ENCODE data around the gene TMTC2. TPM values are rescaled to one million over a fixed set of nuclear protein-coding genes. Genes with fewer than 3 reads are reported as not detected.

TMTC2 gene
- total and polyA plus RNA-seq, 2 experiments from 2014 or later = 0.36 to 5.6 TPM

GRCh38 chr12:82745063-82745674, 58.5 kb downstream of the TMTC2 start:
- H3K4me1 ChIP-seq (ENCODE audit: insufficient read depth) = peaks cover 10% of the 10 kb centered on the region
- H3K9ac ChIP-seq = no peak overlapping the region
- no peak overlapping the region for H3K27ac ChIP-seq
- no peaks in the 10 kb centered on the region for H3K27me3 ChIP-seq (replicated peaks; ENCODE audit: insufficient read depth)
- no peaks in the 10 kb centered on the region for H3K9me3 ChIP-seq (ENCODE audit: low read depth)
- H4K20me1 ChIP-seq (ENCODE audit: insufficient read depth) = no peaks in the 10 kb centered on the region
- DNase-seq = no peak
- in situ Hi-C loops (cut with MboI) = no loop called here
- H3K9me2 ChIP-seq (ENCODE audit: insufficient read depth) = no peaks in the 10 kb centered on the region
- H3K4me3 ChIP-seq = no peak overlapping the region
- peaks cover 7% of the 10 kb centered on the region for H3F3A ChIP-seq (ENCODE audit: insufficient read depth)
- no peak overlapping the region for H3K4me2 ChIP-seq (ENCODE audit: unreplicated experiment)
- peak overlapping the region; percentile 20; the same call in 1 of the 2 replicates for H2AFZ ChIP-seq
- no peaks in the 10 kb centered on the region for H3K79me2 ChIP-seq (ENCODE audit: insufficient read depth)
- H3K36me3 ChIP-seq (ENCODE audit: low read depth) = no peaks in the 10 kb centered on the region
- TF ChIP-seq EZH2 (IDR thresholded peaks at IDR 0.05; ENCODE audit: insufficient read depth, poor library complexity, severe bottlenecking) (no peak), EZH2phosphoT487 (IDR thresholded peaks at IDR 0.05; ENCODE audit: insufficient read depth, low read depth) (no peak)
- WGBS, 2 experiments (ENCODE audit: low coverage in 1 of 2, low lambda C conversion rate in 2 of 2, missing lambda C conversion rate in 2 of 2) = 56 to 59% methylated on average over 4 of the region's 4 CpGs

DNA sequence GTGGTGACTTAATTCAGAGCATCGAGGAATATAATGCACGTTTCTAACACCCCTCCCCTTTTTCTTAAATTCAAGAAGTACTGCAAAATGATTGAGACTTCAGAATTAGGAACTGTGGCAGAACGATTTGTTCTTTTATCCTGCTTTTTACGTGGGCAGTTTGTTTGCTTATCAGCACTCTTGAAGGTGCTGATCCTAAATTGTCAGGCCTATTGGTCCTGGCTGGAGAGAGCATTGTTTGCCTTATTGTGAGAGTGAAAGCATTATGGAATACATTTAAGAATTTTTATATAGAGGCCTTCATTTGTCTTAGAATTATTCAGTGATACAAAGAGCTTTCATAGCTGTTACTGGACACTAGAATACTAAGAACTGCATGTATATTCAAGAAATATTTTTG, 59.1 kb downstream of the TMTC2 start:
- no peak for DNase-seq
- WGBS, 2 experiments (ENCODE audit: low coverage in 1 of 2, low lambda C conversion rate in 2 of 2, missing lambda C conversion rate in 2 of 2) = 50 to 52% methylated on average over 4 of the region's 4 CpGs
- in situ Hi-C loops (cut with MboI) = no loop called here
- Histone ChIP-seq H3K4me2 (ENCODE audit: unreplicated experiment) (no peak overlapping the region), H3K9ac (no peak overlapping the region), H3K9me2 (ENCODE audit: insufficient read depth) (no peaks in the 10 kb centered on the region), H3K4me3 (no peak overlapping the region), H2AFZ (no peak overlapping the region), H3K27ac (no peak overlapping the region), H4K20me1 (ENCODE audit: insufficient read depth) (no peaks in the 10 kb centered on the region), H3K4me1 (ENCODE audit: insufficient read depth) (peaks cover 3% of the 10 kb centered on the region), H3K9me3 (ENCODE audit: low read depth) (no peaks in the 10 kb centered on the region), H3F3A (ENCODE audit: insufficient read depth) (peaks cover 3% of the 10 kb centered on the region; the same call in 1 of the 2 replicates), H3K79me2 (ENCODE audit: insufficient read depth) (no peaks in the 10 kb centered on the region), H3K36me3 (ENCODE audit: low read depth) (no peaks in the 10 kb centered on the region), H3K27me3 (replicated peaks; ENCODE audit: insufficient read depth) (no peaks in the 10 kb centered on the region)
- TF ChIP-seq EZH2phosphoT487 (IDR thresholded peaks at IDR 0.05; ENCODE audit: insufficient read depth, low read depth) = no peak
- no peak for TF ChIP-seq EZH2 (IDR thresholded peaks at IDR 0.05; ENCODE audit: insufficient read depth, poor library complexity, severe bottlenecking)

DNA sequence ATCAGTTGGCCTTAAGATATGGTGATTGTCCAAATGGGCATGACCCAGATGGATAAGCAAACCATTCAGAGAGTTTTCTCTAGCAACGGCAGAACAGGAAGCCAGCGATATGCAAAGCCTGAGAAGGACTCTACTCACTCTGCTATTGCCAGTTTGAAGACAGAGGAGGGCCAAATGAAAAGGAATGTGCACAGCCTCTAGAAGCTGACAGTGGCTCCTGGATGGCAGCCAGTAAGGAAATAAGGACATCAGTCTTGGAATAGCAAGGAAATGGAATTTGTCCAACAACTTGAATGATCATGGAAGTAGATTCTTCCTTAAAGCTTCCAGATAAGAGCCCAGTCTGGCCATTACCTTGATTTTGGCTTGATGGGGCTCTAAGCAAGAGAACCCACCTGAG, 60.0 kb downstream of the TMTC2 start:
- no peaks in the 10 kb centered on the region for H3K36me3 ChIP-seq (ENCODE audit: low read depth)
- no peaks in the 10 kb centered on the region for H3K9me2 ChIP-seq (ENCODE audit: insufficient read depth)
- H4K20me1 ChIP-seq (ENCODE audit: insufficient read depth) = no peaks in the 10 kb centered on the region
- H3K4me3 ChIP-seq = no peak overlapping the region
- 97 to 98% methylated on average over 2 of the region's 2 CpGs for WGBS, 2 experiments (ENCODE audit: low coverage in 1 of 2, low lambda C conversion rate in 2 of 2, missing lambda C conversion rate in 2 of 2)
- in situ Hi-C loops (cut with MboI) = no loop called here
- no peaks in the 10 kb centered on the region for H3K9me3 ChIP-seq (ENCODE audit: low read depth)
- H3K4me1 ChIP-seq (ENCODE audit: insufficient read depth) = no peaks in the 10 kb centered on the region
- DNase-seq = no peak
- no peak overlapping the region for H2AFZ ChIP-seq
- no peak for TF ChIP-seq EZH2phosphoT487 (IDR thresholded peaks at IDR 0.05; ENCODE audit: insufficient read depth, low read depth)
- no peak for TF ChIP-seq EZH2 (IDR thresholded peaks at IDR 0.05; ENCODE audit: insufficient read depth, poor library complexity, severe bottlenecking)
- no peak overlapping the region for H3K4me2 ChIP-seq (ENCODE audit: unreplicated experiment)
- no peaks in the 10 kb centered on the region for H3K79me2 ChIP-seq (ENCODE audit: insufficient read depth)
- H3K27me3 ChIP-seq (replicated peaks; ENCODE audit: insufficient read depth) = no peaks in the 10 kb centered on the region
- no peaks in the 10 kb centered on the region for H3F3A ChIP-seq (ENCODE audit: insufficient read depth)
- H3K27ac ChIP-seq = no peak overlapping the region
- H3K9ac ChIP-seq = no peak overlapping the region

- in situ Hi-C loops (cut with MboI) = no loop called here
- no peaks in the 10 kb centered on the region for H3K4me1 ChIP-seq (ENCODE audit: insufficient read depth)
- no peak overlapping the region for H3K4me3 ChIP-seq
- no peaks in the 10 kb centered on the region for H3K27me3 ChIP-seq (replicated peaks; ENCODE audit: insufficient read depth)
- no peak for DNase-seq
- H2AFZ ChIP-seq = no peak overlapping the region
- H3K9me3 ChIP-seq (ENCODE audit: low read depth) = no peaks in the 10 kb centered on the region
- 74 to 80% methylated on average over 4 of the region's 4 CpGs for WGBS, 2 experiments (ENCODE audit: low coverage in 1 of 2, low lambda C conversion rate in 2 of 2, missing lambda C conversion rate in 2 of 2)
- no peaks in the 10 kb centered on the region for H3K36me3 ChIP-seq (ENCODE audit: low read depth)
- no peak overlapping the region for H3K27ac ChIP-seq
- no peaks in the 10 kb centered on the region for H3K79me2 ChIP-seq (ENCODE audit: insufficient read depth)
- no peaks in the 10 kb centered on the region for H4K20me1 ChIP-seq (ENCODE audit: insufficient read depth)
- TF ChIP-seq EZH2 (IDR thresholded peaks at IDR 0.05; ENCODE audit: insufficient read depth, poor library complexity, severe bottlenecking) = no peak
- TF ChIP-seq EZH2phosphoT487 (IDR thresholded peaks at IDR 0.05; ENCODE audit: insufficient read depth, low read depth) = no peak
- H3F3A ChIP-seq (ENCODE audit: insufficient read depth) = no peaks in the 10 kb centered on the region
- no peaks in the 10 kb centered on the region for H3K9me2 ChIP-seq (ENCODE audit: insufficient read depth)
- no peak overlapping the region for H3K9ac ChIP-seq
- no peak overlapping the region for H3K4me2 ChIP-seq (ENCODE audit: unreplicated experiment)
These were observed 62.3 kb downstream of the TMTC2 start for GRCh38 chr12:82749015-82749414.

GRCh38 chr12:82754856-82755255, 68.2 kb downstream of the TMTC2 start:
- Histone ChIP-seq H3K36me3 (ENCODE audit: low read depth) (no peaks in the 10 kb centered on the region), H3K9me2 (ENCODE audit: insufficient read depth) (no peaks in the 10 kb centered on the region), H3K4me1 (ENCODE audit: insufficient read depth) (peaks cover 15% of the 10 kb centered on the region), H2AFZ (no peak overlapping the region), H3K4me3 (no peak overlapping the region), H3K4me2 (ENCODE audit: unreplicated experiment) (no peak overlapping the region), H3K27me3 (replicated peaks; ENCODE audit: insufficient read depth) (no peaks in the 10 kb centered on the region), H3K79me2 (ENCODE audit: insufficient read depth) (no peaks in the 10 kb centered on the region), H3K27ac (no peak overlapping the region), H3F3A (ENCODE audit: insufficient read depth) (no peaks in the 10 kb centered on the region), H3K9ac (no peak overlapping the region), H4K20me1 (ENCODE audit: insufficient read depth) (no peaks in the 10 kb centered on the region), H3K9me3 (ENCODE audit: low read depth) (no peaks in the 10 kb centered on the region)
- DNase-seq = no peak
- in situ Hi-C loops (cut with MboI) = no loop called here
- TF ChIP-seq EZH2 (IDR thresholded peaks at IDR 0.05; ENCODE audit: insufficient read depth, poor library complexity, severe bottlenecking) = no peak
- TF ChIP-seq EZH2phosphoT487 (IDR thresholded peaks at IDR 0.05; ENCODE audit: insufficient read depth, low read depth) = no peak

Measured in GM23248 (cell line).